ENCODE results near the gene RNU6-9.
"Not testable (repeated sequence)": the region's sequence is repeated elsewhere in the genome, so short reads cannot be mapped to it uniquely, and the experiment has no call there.

RNU6-9 gene

GRCh38 chr19:845707-846521 is 47.4 kb upstream of the RNU6-9 start:
- Histone ChIP-seq H3K27ac (ENCODE audit: low read length) (no peak overlapping the region), H3K4me3 (ENCODE audit: low read length) (peak overlapping the region; percentile 46), H3K9me3 (ENCODE audit: insufficient read depth, low read length) (no peaks in the 10 kb centered on the region), H4K20me1 (ENCODE audit: insufficient read depth, low read length) (no peaks in the 10 kb centered on the region), H3K9ac (ENCODE audit: low read length) (no peak overlapping the region), H3K79me2 (ENCODE audit: low read length) (no peaks in the 10 kb centered on the region), H3K36me3 (replicated peaks; ENCODE audit: low read depth, low read length) (no peaks in the 10 kb centered on the region), H2AFZ (ENCODE audit: low read depth, low read length) (no peak overlapping the region), H3K4me2 (ENCODE audit: low read length) (peak overlapping the region; percentile 84), H3K4me1 (ENCODE audit: low read length) (peaks cover 19% of the 10 kb centered on the region), H3K27me3 (ENCODE audit: low read depth, low read length) (peaks cover 20% of the 10 kb centered on the region)
- no peak for TF ChIP-seq EZH2phosphoT487 (IDR thresholded peaks at IDR 0.05; ENCODE audit: low read depth)
- TF ChIP-seq CTCF (IDR thresholded peaks at IDR 0.05; ENCODE audit: low read depth, low read length): no peak

GRCh38 chr19:848386-848921 is 44.8 kb upstream of the RNU6-9 start:
- Histone ChIP-seq H4K20me1 (ENCODE audit: insufficient read depth, low read length) (no peaks in the 10 kb centered on the region), H3K27ac (ENCODE audit: low read length) (no peak overlapping the region), H3K4me3 (ENCODE audit: low read length) (no peak overlapping the region), H2AFZ (ENCODE audit: low read depth, low read length) (no peak overlapping the region), H3K9me3 (ENCODE audit: insufficient read depth, low read length) (no peaks in the 10 kb centered on the region), H3K4me1 (ENCODE audit: low read length) (peaks cover 19% of the 10 kb centered on the region), H3K4me2 (ENCODE audit: low read length) (no peak overlapping the region), H3K36me3 (replicated peaks; ENCODE audit: low read depth, low read length) (no peaks in the 10 kb centered on the region), H3K27me3 (ENCODE audit: low read depth, low read length) (peaks cover 21% of the 10 kb centered on the region), H3K79me2 (ENCODE audit: low read length) (no peaks in the 10 kb centered on the region), H3K9ac (ENCODE audit: low read length) (no peak overlapping the region)
- no peak for TF ChIP-seq CTCF (IDR thresholded peaks at IDR 0.05; ENCODE audit: low read depth, low read length)
- TF ChIP-seq EZH2phosphoT487 (IDR thresholded peaks at IDR 0.05; ENCODE audit: low read depth): no peak

GRCh38 chr19:849195-849594 is 44.1 kb upstream of the RNU6-9 start:
- not testable (repeated sequence) for H4K20me1 ChIP-seq (ENCODE audit: insufficient read depth, low read length); H3K4me3 ChIP-seq (ENCODE audit: low read length); H3K27ac ChIP-seq (ENCODE audit: low read length); H3K79me2 ChIP-seq (ENCODE audit: low read length); H3K4me2 ChIP-seq (ENCODE audit: low read length); H3K36me3 ChIP-seq (replicated peaks; ENCODE audit: low read depth, low read length); H3K9me3 ChIP-seq (ENCODE audit: insufficient read depth, low read length); H2AFZ ChIP-seq (ENCODE audit: low read depth, low read length); H3K9ac ChIP-seq (ENCODE audit: low read length)
- H3K4me1 ChIP-seq (ENCODE audit: low read length): peaks cover 19% of the 10 kb centered on the region
- H3K27me3 ChIP-seq (ENCODE audit: low read depth, low read length): peaks cover 21% of the 10 kb centered on the region

GRCh38 chr19:850221-850978 is 42.9 kb upstream of the RNU6-9 start:
- TF ChIP-seq EZH2phosphoT487 (IDR thresholded peaks at IDR 0.05; ENCODE audit: low read depth): no peak
- TF ChIP-seq CTCF (IDR thresholded peaks at IDR 0.05; ENCODE audit: low read depth, low read length): no peak
- Histone ChIP-seq H3K9me3 (ENCODE audit: insufficient read depth, low read length) (no peaks in the 10 kb centered on the region), H3K27ac (ENCODE audit: low read length) (no peak overlapping the region), H3K4me1 (ENCODE audit: low read length) (peaks cover 7% of the 10 kb centered on the region), H2AFZ (ENCODE audit: low read depth, low read length) (no peak overlapping the region), H3K36me3 (replicated peaks; ENCODE audit: low read depth, low read length) (no peaks in the 10 kb centered on the region), H3K9ac (ENCODE audit: low read length) (no peak overlapping the region), H3K79me2 (ENCODE audit: low read length) (no peaks in the 10 kb centered on the region), H3K4me2 (ENCODE audit: low read length) (no peak overlapping the region), H4K20me1 (ENCODE audit: insufficient read depth, low read length) (no peaks in the 10 kb centered on the region), H3K4me3 (ENCODE audit: low read length) (no peak overlapping the region), H3K27me3 (ENCODE audit: low read depth, low read length) (peaks cover 21% of the 10 kb centered on the region; the same call in 1 of the 2 replicates)

Data from OCI-LY3 (cell line).